ENCODE data around the gene TRAPPC13.

DNA sequence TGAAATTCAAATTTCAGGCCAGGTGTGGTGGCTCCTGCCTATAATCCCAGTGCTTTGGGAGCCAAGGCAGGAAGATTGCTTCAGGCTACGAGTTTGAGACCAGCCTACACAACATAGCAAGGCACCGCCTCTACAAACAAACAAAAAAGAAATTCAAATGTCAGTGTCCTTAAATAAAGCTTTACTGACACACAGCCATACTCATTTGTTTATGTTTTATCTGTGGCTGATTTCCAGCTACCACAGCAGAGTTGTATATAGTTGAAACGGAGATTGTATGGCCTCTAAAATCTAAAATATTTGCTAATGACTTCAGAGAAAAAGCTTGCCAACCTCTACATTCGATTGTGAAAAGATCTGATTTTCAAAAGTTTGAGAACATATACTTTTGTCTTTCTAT, 15.4 kb downstream of the TRAPPC13 start:
- TF ChIP-seq, protein P1, sequence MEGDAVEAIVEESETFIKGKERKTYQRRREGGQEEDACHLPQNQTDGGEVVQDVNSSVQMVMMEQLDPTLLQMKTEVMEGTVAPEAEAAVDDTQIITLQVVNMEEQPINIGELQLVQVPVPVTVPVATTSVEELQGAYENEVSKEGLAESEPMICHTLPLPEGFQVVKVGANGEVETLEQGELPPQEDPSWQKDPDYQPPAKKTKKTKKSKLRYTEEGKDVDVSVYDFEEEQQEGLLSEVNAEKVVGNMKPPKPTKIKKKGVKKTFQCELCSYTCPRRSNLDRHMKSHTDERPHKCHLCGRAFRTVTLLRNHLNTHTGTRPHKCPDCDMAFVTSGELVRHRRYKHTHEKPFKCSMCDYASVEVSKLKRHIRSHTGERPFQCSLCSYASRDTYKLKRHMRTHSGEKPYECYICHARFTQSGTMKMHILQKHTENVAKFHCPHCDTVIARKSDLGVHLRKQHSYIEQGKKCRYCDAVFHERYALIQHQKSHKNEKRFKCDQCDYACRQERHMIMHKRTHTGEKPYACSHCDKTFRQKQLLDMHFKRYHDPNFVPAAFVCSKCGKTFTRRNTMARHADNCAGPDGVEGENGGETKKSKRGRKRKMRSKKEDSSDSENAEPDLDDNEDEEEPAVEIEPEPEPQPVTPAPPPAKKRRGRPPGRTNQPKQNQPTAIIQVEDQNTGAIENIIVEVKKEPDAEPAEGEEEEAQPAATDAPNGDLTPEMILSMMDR (IDR thresholded peaks at IDR 0.05; ENCODE audit: insufficient read depth, low read length, poor library complexity, severe bottlenecking): no peak
- TF ChIP-seq EZH2phosphoT487 (conservative IDR thresholded peaks at IDR 0.05; ENCODE audit: low read length): no peak
